H1 (cell line): ENCODE data around the gene NUFIP2. TPM values are rescaled to one million over a fixed set of nuclear protein-coding genes. Genes with fewer than 3 reads are reported as not detected.

ENCODE experiments used
- BACH1 ChIP-seq: IDR thresholded peaks from 2 replicates; pipeline ENCODE4 v1.6.1; 2012; ENCODE audit warnings: low read length, improper control_type of control experiment
- BCL11A ChIP-seq, 2 experiments: IDR thresholded peaks; one replicate each; pipeline ENCODE4 v1.6.1; 2011; ENCODE audit warnings: low read depth in 2 of 2, low read length in 2 of 2, mild to moderate bottlenecking in 2 of 2
- CREB1 ChIP-seq: IDR thresholded peaks from 2 replicates; pipeline ENCODE4 v1.6.1; 2012; ENCODE audit warnings: inconsistent platforms
- CTCF ChIP-seq, 3 experiments: IDR thresholded peaks; 1 replicate in 2 of 3; 2 replicates in 1 of 3; pipeline versions ENCODE4 v1.5.1 to v1.6.1; 2011; ENCODE audit warnings: low read length in 3 of 3, mild to moderate bottlenecking in 3 of 3, inconsistent platforms in 2 of 3, low read depth in 1 of 3, moderate library complexity in 1 of 3; ENCODE audit not compliant: insufficient read depth in 1 of 3; ENCODE audit errors: control extremely low read depth in 1 of 3
- E2F6 ChIP-seq: IDR thresholded peaks from 2 replicates; pipeline ENCODE4 v1.6.1; 2012; ENCODE audit warnings: inconsistent platforms
- JUN ChIP-seq: IDR thresholded peaks from 2 replicates; pipeline ENCODE4 v1.6.1; 2011; ENCODE audit warnings: low read depth, mild to moderate bottlenecking, improper control_type of control experiment, low read length
- KDM5A ChIP-seq: fragments of 200-600 bp; IDR thresholded peaks from 2 replicates; pipeline ENCODE4 v1.7.1; 2012; ENCODE audit warnings: mild to moderate bottlenecking, low read length, inconsistent platforms, mixed read lengths
- NRF1 ChIP-seq: IDR thresholded peaks from 2 replicates; pipeline ENCODE4 v1.6.1; 2011; ENCODE audit warnings: mild to moderate bottlenecking, low read depth, low read length, improper control_type of control experiment
- PHF8 ChIP-seq: fragments of 200-600 bp; sonication (generic); conservative IDR thresholded peaks from 2 replicates; pipeline ENCODE4 v1.7.1; 2012; ENCODE audit warnings: low read depth, mild to moderate bottlenecking, inconsistent platforms, low read length, moderate library complexity
- POLR2A ChIP-seq, 2 experiments: IDR thresholded peaks; 1 replicate in 1 of 2; 2 replicates in 1 of 2; pipeline ENCODE4 v1.6.1; 2011; ENCODE audit warnings: low read depth in 2 of 2, low read length in 2 of 2, mild to moderate bottlenecking in 2 of 2; ENCODE audit errors: control extremely low read depth in 1 of 2
- POU5F1 ChIP-seq: IDR thresholded peaks from 2 replicates; pipeline ENCODE4 v1.6.1; 2011; ENCODE audit warnings: low read depth, mild to moderate bottlenecking, low read length, moderate library complexity
- RNF2 ChIP-seq: fragments of 200-900, 300-1000 bp; sonication (generic); IDR thresholded peaks from 2 replicates; pipeline ENCODE4 v1.7.1; 2016; ENCODE audit warnings: borderline replicate concordance, low read depth, mild to moderate bottlenecking, antibody characterized with exemption, low read length; ENCODE audit not compliant: poor library complexity, severe bottlenecking; ENCODE audit errors: missing control alignments
- RXRA ChIP-seq: IDR thresholded peaks from 2 replicates; pipeline ENCODE4 v1.6.1; 2011; ENCODE audit warnings: low read depth, mild to moderate bottlenecking, low read length, moderate library complexity; ENCODE audit not compliant: insufficient read depth
- SIN3A ChIP-seq, 2 experiments: IDR thresholded peaks in 1 of 2; conservative IDR thresholded peaks in 1 of 2; 2 replicates each; pipeline ENCODE4 v1.6.1; 2011 to 2012; ENCODE audit warnings: low read length in 2 of 2, improper control_type of control experiment in 1 of 2, low read depth in 1 of 2, mild to moderate bottlenecking in 1 of 2
- SIX5 ChIP-seq: IDR thresholded peaks from 2 replicates; pipeline ENCODE4 v1.6.1; 2011; ENCODE audit warnings: mild to moderate bottlenecking, low read depth, low read length
- SUZ12 ChIP-seq: fragments of 200-600 bp; sonication (generic); IDR thresholded peaks from 2 replicates; pipeline ENCODE4 v1.6.1; 2012; ENCODE audit warnings: mild to moderate bottlenecking, inconsistent platforms, low read length, moderate library complexity, mixed read lengths
- USF2 ChIP-seq: IDR thresholded peaks from 2 replicates; pipeline ENCODE4 v1.6.1; 2011; ENCODE audit warnings: low read length, improper control_type of control experiment
- ZNF274 ChIP-seq: IDR thresholded peaks from 2 replicates; pipeline ENCODE4 v1.7.0; 2012; ENCODE audit warnings: low read length, borderline replicate concordance; ENCODE audit errors: extremely low read depth
- polyA plus RNA-seq, 7 experiments: library from polyadenylated mRNA; depleted of rRNA in 3 of 7; stranded (reverse) in 5 of 7; unstranded in 2 of 7; fragments of >200 nt in 5 of 7; fragments of 200-250 nt in 2 of 7; gene quantifications; 1 replicate in 5 of 7; 2 replicates in 1 of 7; 4 replicates in 1 of 7; pipeline versions ENCODE4 v1.2.1 to v1.2.3, GENCODE V29; 2011 to 2013; ENCODE audit warnings: missing spikeins in 2 of 7, mixed read lengths in 2 of 7
- total RNA-seq: library from RNA; stranded (reverse); fragmentation: NEBNext Ultra II Directional; extraction: Animal tissue kit (Norgen Biotek cat#: 25700); gene quantifications from 2 replicates; pipeline ENCODE4 v1.2.1, GENCODE V29; 2021
- TF ChIP-seq, protein P1 (sequence below): IDR thresholded peaks from 2 replicates; pipeline ENCODE4 v1.6.1; 2012; ENCODE audit warnings: inconsistent platforms

The NUFIP2 gene
- total and polyA plus RNA-seq, 2 of the 8 experiments (the other 6 are each of a cell fraction or from before 2014, with no cell fraction given), result 65.9 to 118 TPM

- TF ChIP-seq SIN3A (conservative IDR thresholded peaks at IDR 0.05 in 1 of 2, IDR thresholded peaks at IDR 0.05 in 1 of 2; ENCODE audit: low read depth in 1 of 2, low read length in 2 of 2) (no peak; a peak in 1 of 4 replicates), NRF1 (no peak), SUZ12 (no peak), RXRA (no peak), ZNF274 (no peak), CREB1 (no peak), JUN (no peak), BACH1 (no peak), BCL11A (IDR thresholded peaks at IDR 0.05; ENCODE audit: low read depth in 2 of 2, low read length in 2 of 2) (no peak), CTCF (IDR thresholded peaks at IDR 0.05; ENCODE audit: control extremely low read depth in 1 of 3, insufficient read depth in 1 of 3, low read depth in 1 of 3, low read length in 3 of 3) (no peak), SIX5 (no peak), PHF8 (peak; percentile 27), USF2 (no peak), POLR2A (IDR thresholded peaks at IDR 0.05; ENCODE audit: control extremely low read depth in 1 of 2, low read depth in 2 of 2, low read length in 2 of 2) (0 out of 3 replicates have a peak, but pooled peaks of 1 of the 2 experiments have one; percentile 14), KDM5A (no peak), E2F6 (no peak), RNF2 (no peak), POU5F1 (no peak)
- TF ChIP-seq, protein P1, sequence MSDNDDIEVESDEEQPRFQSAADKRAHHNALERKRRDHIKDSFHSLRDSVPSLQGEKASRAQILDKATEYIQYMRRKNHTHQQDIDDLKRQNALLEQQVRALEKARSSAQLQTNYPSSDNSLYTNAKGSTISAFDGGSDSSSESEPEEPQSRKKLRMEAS, result no peak
These were observed 707 bp downstream of the NUFIP2 start (continued) for GRCh38 chr17:29292992-29293889.
